Left ventricle myocardium inferior (tissue), 1 donor: ENCODE results near the gene OAT. TPM values are rescaled to one million over a fixed set of nuclear protein-coding genes. Genes with fewer than 3 reads are reported as not detected.

Experiments
- DNase-seq: peaks from one replicate; pipeline ENCODE4 v3.0.0-alpha.2; 2020
- H3K27ac ChIP-seq: fragments of 200-600 bp; replicated peaks from 2 replicates; pipeline ENCODE4 v1.8.0; 2021
- H3K27me3 ChIP-seq: fragments of 200-600 bp; 2 replicates; pipeline ENCODE4 v1.8.0; 2021; ENCODE audit warnings: low read depth
- H3K36me3 ChIP-seq: fragments of 200-600 bp; 2 replicates; pipeline ENCODE4 v1.8.0; 2021
- H3K4me1 ChIP-seq: fragments of 200-600 bp; 2 replicates; pipeline ENCODE4 v1.8.0; 2021
- H3K4me3 ChIP-seq: fragments of 200-600 bp; 2 replicates; pipeline ENCODE4 v1.8.0; 2021; ENCODE audit warnings: mild to moderate bottlenecking, moderate library complexity
- H3K9me3 ChIP-seq: fragments of 200-600 bp; replicated peaks from 2 replicates; pipeline ENCODE4 v1.8.0; 2021
- CTCF ChIP-seq: fragments of 200-600 bp; IDR thresholded peaks from 2 replicates; pipeline ENCODE4 v1.8.0; 2021; ENCODE audit warnings: antibody characterized with exemption, mild to moderate bottlenecking, borderline replicate concordance
- intact Hi-C: fragments of 100-400 bp; cut with micrococcal nuclease; formaldehyde crosslinking; loops from one replicate; pipeline ENCODE4 v1.11.0; 2022
- total RNA-seq: library from RNA; stranded (reverse); fragmentation: NEBNext Ultra II Directional; extraction: Animal tissue kit (Norgen Biotek cat#: 25700); gene quantifications from one replicate; pipeline ENCODE4 v1.2.1, GENCODE V29; 2021
- donor health status: DM: no; HTN: yes; CAD: no; lungs with severe emphysema.

Gene OAT
- total RNA-seq, 1 donor from 2014 or later = 24.3 TPM

DNA sequence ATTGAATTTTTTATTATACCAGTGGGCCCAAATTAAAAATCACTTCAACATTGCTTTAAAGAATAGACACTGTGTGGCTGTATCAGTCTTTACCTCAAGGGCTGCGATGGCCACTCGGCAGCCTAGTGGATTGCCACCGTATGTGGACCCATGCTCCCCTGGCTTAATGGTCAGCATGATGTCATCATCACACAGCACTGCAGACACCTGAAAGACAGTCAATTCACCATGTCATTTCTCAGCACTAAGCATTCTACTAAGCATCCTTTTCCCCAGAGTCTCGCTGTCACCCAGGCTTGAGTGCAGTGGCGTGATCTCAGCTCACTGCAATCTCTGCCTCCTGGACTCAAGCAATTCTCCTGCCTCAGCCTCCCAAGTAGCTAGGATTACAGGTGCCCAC is 17.1 kb downstream of the OAT start:
- H3K9me3 ChIP-seq = no peaks in the 10 kb centered on the region
- intact Hi-C loops = no loop called here
- no peak overlapping the region for H3K27ac ChIP-seq
- no peaks in the 10 kb centered on the region for H3K27me3 ChIP-seq
- DNase-seq = no peak
- TF ChIP-seq CTCF = no peak
- H3K4me1 ChIP-seq = peaks cover 5% of the 10 kb centered on the region
- no peak overlapping the region for H3K4me3 ChIP-seq
- peaks cover 88% of the 10 kb centered on the region for H3K36me3 ChIP-seq

DNA sequence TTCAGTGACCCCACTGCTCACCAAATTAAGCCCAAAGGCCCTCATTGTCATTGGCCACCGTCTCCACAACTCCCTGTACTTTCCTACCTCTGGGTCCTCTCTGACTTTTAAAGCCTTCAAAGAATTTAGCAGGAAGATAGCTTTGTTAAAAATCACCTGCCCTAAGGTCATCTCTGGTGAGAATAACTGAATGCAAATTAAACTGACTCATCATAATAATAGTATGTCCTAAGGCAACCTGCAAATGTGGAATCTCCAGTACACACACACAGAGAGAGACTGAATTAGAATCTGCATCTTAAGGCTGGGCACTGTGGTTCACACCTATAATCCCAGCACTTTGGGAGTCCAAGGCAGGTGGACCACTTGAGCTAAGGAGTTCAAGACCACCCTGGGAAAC is 24.1 kb downstream of the OAT start:
- H3K4me1 ChIP-seq = peaks cover under 1% of the 10 kb centered on the region
- H3K36me3 ChIP-seq = peaks cover 34% of the 10 kb centered on the region
- H3K9me3 ChIP-seq = no peaks in the 10 kb centered on the region
- H3K27me3 ChIP-seq = no peaks in the 10 kb centered on the region
- no peak overlapping the region for H3K4me3 ChIP-seq
- intact Hi-C loops = no loop called here
- H3K27ac ChIP-seq = no peak overlapping the region
- TF ChIP-seq CTCF = no peak
- DNase-seq = no peak

DNA sequence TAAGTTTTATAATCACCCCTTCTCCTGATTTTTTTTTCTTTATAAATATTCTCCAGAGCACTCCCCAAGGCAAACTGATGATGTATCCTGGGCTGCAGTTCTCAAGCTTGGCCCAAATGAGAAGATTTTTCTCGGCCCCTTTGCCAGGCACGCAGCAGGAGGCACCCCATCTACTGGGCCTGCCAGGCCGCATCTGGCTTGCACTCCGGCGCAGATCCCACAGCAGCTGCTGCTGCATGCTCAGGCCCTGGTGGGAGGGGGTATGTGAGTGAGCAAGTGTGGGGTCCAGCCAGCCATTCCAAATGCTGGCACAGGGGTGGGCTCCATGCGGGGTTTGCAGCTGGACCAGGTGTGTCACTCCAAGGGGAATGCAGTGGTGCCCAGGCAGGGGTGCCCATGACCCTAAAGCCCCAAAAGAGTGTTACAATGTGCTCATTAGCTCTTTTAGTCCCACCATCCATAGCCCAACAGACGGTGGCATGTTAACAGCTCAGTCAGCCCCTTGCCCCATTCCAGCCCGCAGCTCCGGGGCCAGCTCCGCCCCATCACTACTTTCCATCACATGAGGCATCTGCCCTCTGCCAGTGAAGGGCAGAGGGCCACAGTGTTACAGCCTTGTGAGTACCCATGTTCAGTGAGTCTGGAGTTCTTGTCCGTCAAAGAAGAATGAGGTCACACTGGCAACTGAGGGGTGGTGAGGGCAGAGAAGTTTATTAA is 25.9 kb downstream of the OAT start:
- Histone ChIP-seq H3K4me1 (peaks cover 10% of the 10 kb centered on the region), H3K36me3 (peaks cover 18% of the 10 kb centered on the region), H3K27me3 (no peaks in the 10 kb centered on the region), H3K27ac (no peak overlapping the region), H3K9me3 (no peaks in the 10 kb centered on the region), H3K4me3 (no peak overlapping the region)
- no peak for TF ChIP-seq CTCF
- intact Hi-C loops = no loop called here
- no peak for DNase-seq

DNA sequence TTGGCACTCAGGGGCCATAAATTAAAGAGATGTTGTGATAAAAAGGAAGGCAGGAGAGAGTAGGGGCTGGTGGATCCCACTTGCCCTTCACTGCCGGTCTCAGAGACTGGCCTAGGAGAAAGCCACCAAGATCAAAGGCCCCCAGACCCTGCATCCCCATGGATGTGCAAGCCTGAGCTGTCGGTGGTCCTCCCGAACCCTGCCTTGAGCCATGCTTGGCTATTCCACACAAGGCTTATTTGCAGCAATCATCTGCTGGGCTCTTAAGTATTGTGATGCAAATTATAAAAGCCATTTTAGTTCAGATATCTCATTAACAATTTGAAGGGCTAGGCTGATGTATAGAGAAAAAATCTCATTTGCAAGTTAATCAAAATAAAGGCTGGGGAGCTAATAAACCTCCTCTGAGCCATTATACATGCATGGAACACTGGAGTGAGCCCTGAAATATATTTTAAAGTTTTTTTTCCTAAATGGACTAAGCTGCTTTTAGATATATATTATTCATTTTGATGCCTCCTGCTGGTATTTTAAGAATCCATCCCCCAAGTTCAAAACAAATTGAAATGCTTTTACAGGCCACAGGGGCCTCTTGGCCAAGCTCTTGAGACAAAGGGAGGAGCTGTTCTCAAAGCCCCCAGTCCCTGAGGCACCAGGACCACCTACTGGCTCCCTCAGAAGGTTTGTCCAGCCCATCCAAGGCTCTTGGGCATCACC is 28.1 kb downstream of the OAT start:
- Histone ChIP-seq H3K4me1 (peaks cover 10% of the 10 kb centered on the region), H3K9me3 (no peaks in the 10 kb centered on the region), H3K4me3 (no peak overlapping the region), H3K36me3 (no peaks in the 10 kb centered on the region), H3K27ac (no peak overlapping the region), H3K27me3 (peaks cover 5% of the 10 kb centered on the region)
- DNase-seq = no peak
- intact Hi-C loops = no loop called here
- TF ChIP-seq CTCF = no peak

- peak; percentile 6 for TF ChIP-seq CTCF
- intact Hi-C loops = loop anchor here (1.0 kb wide), 1 partner anchor 395 kb away; no protein-coding TSS in a partner anchor
- peaks cover 8% of the 10 kb centered on the region for H3K27me3 ChIP-seq
- H3K9me3 ChIP-seq = no peaks in the 10 kb centered on the region
- no peak for DNase-seq
- H3K27ac ChIP-seq = no peak overlapping the region
- H3K4me3 ChIP-seq = peak overlapping the region; percentile 71
- peaks cover 10% of the 10 kb centered on the region for H3K4me1 ChIP-seq
- H3K36me3 ChIP-seq = no peaks in the 10 kb centered on the region
These were observed 28.9 kb downstream of the OAT start for GRCh38 chr10:124389613-124390361.
